ENCODE data around the gene MPST. TPM values are rescaled to one million over a fixed set of nuclear protein-coding genes. Genes with fewer than 3 reads are reported as not detected.

Gene MPST
- total and polyA plus RNA-seq, 2 donors from 2014 or later, result 44.4 to 167 TPM

GRCh38 chr22:36998620-36999351 lies 20.8 kb upstream of the MPST start:
- no peaks in the 10 kb centered on the region for H3K27me3 ChIP-seq (ENCODE audit: control insufficient read depth, insufficient read depth, low read length)
- DNase-seq (peak in 1 of 5 donors; percentile 31), FAIRE-seq (no peak)
- TF ChIP-seq, protein P1, sequence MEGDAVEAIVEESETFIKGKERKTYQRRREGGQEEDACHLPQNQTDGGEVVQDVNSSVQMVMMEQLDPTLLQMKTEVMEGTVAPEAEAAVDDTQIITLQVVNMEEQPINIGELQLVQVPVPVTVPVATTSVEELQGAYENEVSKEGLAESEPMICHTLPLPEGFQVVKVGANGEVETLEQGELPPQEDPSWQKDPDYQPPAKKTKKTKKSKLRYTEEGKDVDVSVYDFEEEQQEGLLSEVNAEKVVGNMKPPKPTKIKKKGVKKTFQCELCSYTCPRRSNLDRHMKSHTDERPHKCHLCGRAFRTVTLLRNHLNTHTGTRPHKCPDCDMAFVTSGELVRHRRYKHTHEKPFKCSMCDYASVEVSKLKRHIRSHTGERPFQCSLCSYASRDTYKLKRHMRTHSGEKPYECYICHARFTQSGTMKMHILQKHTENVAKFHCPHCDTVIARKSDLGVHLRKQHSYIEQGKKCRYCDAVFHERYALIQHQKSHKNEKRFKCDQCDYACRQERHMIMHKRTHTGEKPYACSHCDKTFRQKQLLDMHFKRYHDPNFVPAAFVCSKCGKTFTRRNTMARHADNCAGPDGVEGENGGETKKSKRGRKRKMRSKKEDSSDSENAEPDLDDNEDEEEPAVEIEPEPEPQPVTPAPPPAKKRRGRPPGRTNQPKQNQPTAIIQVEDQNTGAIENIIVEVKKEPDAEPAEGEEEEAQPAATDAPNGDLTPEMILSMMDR (IDR thresholded peaks at IDR 0.05; ENCODE audit: borderline replicate concordance, extremely low read depth, insufficient read depth), result peak; percentile 1
- intact Hi-C loops (cut with DNase I), result no loop called here
- no peak overlapping the region for H3K27ac ChIP-seq (ENCODE audit: low read depth in 2 of 2, low read length in 2 of 2)
- H3K9me3 ChIP-seq (ENCODE audit: control insufficient read depth in 2 of 3, insufficient read depth in 1 of 3, low read length in 3 of 3), result no peaks in the 10 kb centered on the region
- no peaks in the 10 kb centered on the region for H3K36me3 ChIP-seq (ENCODE audit: control insufficient read depth in 2 of 3, insufficient read depth in 3 of 3, low read length in 3 of 3)
- H3K4me3 ChIP-seq (ENCODE audit: low read length in 3 of 3), result no peak overlapping the region
- H3K9ac ChIP-seq (ENCODE audit: low read length in 3 of 3), result no peak overlapping the region
- no peaks in the 10 kb centered on the region for H3K4me1 ChIP-seq (ENCODE audit: control insufficient read depth in 2 of 3, insufficient read depth in 2 of 3, low read depth in 1 of 3, low read length in 3 of 3)

GRCh38 chr22:36999463-36999862 lies 20.1 kb upstream of the MPST start:
- FAIRE-seq (no peak), DNase-seq (no peak)
- Histone ChIP-seq H3K9me3 (ENCODE audit: control insufficient read depth in 2 of 3, insufficient read depth in 1 of 3, low read length in 3 of 3) (no peaks in the 10 kb centered on the region), H3K4me3 (ENCODE audit: low read length in 3 of 3) (no peak overlapping the region), H3K9ac (ENCODE audit: low read length in 3 of 3) (no peak overlapping the region), H3K27me3 (ENCODE audit: control insufficient read depth, insufficient read depth, low read length) (no peaks in the 10 kb centered on the region), H3K4me1 (ENCODE audit: control insufficient read depth in 2 of 3, insufficient read depth in 2 of 3, low read depth in 1 of 3, low read length in 3 of 3) (no peaks in the 10 kb centered on the region), H3K27ac (ENCODE audit: low read depth in 2 of 2, low read length in 2 of 2) (no peak overlapping the region), H3K36me3 (ENCODE audit: control insufficient read depth in 2 of 3, insufficient read depth in 3 of 3, low read length in 3 of 3) (no peaks in the 10 kb centered on the region)
- TF ChIP-seq, protein P1 (IDR thresholded peaks at IDR 0.05; ENCODE audit: borderline replicate concordance, extremely low read depth, insufficient read depth), result no peak
- intact Hi-C loops (cut with DNase I), result no loop called here

DNA sequence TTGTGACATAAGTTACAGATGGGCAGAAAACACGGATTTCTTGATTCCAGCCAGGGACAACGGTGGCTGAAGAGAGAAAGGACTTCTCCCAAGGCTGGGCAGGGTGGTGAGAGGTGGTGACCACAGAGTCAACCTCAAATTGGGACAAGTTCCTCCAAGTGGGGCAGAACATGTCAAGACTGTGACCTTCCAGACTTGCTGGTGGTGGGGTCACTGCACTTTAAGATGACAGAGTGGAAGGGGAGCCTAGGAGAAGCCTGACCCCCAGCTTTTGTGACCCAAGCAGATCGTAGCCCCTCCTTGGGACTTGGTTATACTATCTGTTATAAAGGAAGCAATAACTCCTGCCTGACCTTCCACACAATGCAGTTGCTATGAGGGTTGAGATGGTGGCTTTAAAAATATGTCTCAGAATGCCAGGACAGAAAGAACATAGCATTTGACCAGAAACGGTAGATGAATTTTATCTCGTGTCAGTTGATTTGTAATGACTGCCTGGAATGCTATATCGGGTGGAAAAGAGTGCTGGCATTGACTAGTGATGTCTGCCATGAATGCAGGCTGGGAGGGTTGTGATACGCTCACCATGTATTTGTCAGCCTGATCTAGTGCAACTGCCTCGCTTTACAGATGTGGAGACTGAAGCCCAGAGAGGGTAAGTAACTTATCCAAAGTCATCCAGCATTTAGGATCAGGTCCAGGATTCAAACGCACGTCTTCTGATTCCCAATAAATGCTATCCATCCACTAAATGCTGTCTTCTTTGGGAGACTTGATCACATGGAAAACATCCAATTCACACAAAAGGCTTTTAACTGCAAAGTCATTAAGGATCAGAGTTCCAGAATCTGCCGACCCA lies 18.6 kb upstream of the MPST start:
- no peak for FAIRE-seq
- TF ChIP-seq, protein P1 (IDR thresholded peaks at IDR 0.05; ENCODE audit: borderline replicate concordance, extremely low read depth, insufficient read depth), result no peak
- no peak overlapping the region for H3K9ac ChIP-seq (ENCODE audit: low read length in 3 of 3)

More for the DNA sequence above, 18.6 kb upstream of the MPST start:
- H3K4me3 ChIP-seq (ENCODE audit: low read length in 3 of 3), result no peak overlapping the region
- H3K4me1 ChIP-seq (ENCODE audit: control insufficient read depth in 2 of 3, insufficient read depth in 2 of 3, low read depth in 1 of 3, low read length in 3 of 3), result no peaks in the 10 kb centered on the region
- peak in 1 of 5 donors; percentile 15 for DNase-seq
- intact Hi-C loops (cut with DNase I), result no loop called here
- no peak overlapping the region for H3K27ac ChIP-seq (ENCODE audit: low read depth in 2 of 2, low read length in 2 of 2)
- H3K36me3 ChIP-seq (ENCODE audit: control insufficient read depth in 2 of 3, insufficient read depth in 3 of 3, low read length in 3 of 3), result no peaks in the 10 kb centered on the region
- no peaks in the 10 kb centered on the region for H3K27me3 ChIP-seq (ENCODE audit: control insufficient read depth, insufficient read depth, low read length)
- H3K9me3 ChIP-seq (ENCODE audit: control insufficient read depth in 2 of 3, insufficient read depth in 1 of 3, low read length in 3 of 3), result no peaks in the 10 kb centered on the region

Data from kidney (tissue), 14 donors.